K562 (cell line): ENCODE data around the gene ERLEC1. TPM values are rescaled to one million over a fixed set of nuclear protein-coding genes. Genes with fewer than 3 reads are reported as not detected.

Experiments
- ATAC-seq: fragments of 200-7000 bp; cut with Tn5 transposase; 3 replicates; pipeline ENCODE4 v1.9.1; 2020; ENCODE audit warnings: moderate library complexity
- BruUV-seq: library from RNA; stranded (reverse); fragments of 400-500 nt; replicated peaks from 2 replicates; lab custom pipeline; 2021; lab: Mats Ljungman, UMichigan
- CTCF ChIA-PET: fragments of 300-600 bp; formaldehyde crosslinking; extraction: SDS; loops from one replicate; lab custom pipeline; 2021; ENCODE audit warnings: low intra/inter-chr PET ratio; lab: Yijun Ruan, JAX
- POLR2A ChIA-PET: fragments of 300-600, 350-650 bp; sonication (Branson Sonifier 250); formaldehyde crosslinking; extraction: SDS; loops from one replicate; lab custom pipeline; 2021; ENCODE audit warnings: antibody characterized with exemption, inconsistent platforms; lab: Yijun Ruan, JAX
- DNase-seq, 4 experiments: peaks; one replicate each; pipeline versions ENCODE4 v3.0.0 to v3.0.0-alpha.2; 2011 to 2018; ENCODE audit warnings: low spot score in 3 of 4, mixed read lengths in 3 of 4; ENCODE audit errors: extremely low read depth in 1 of 4
- FAIRE-seq: peaks from 2 replicates; lab custom pipeline; 2011; peaks lifted over from hg19 to GRCh38; lab: Jason Lieb, UNC
- H2AFZ ChIP-seq: 2 replicates; pipeline ENCODE4 v1.6.0; 2011; ENCODE audit warnings: low read depth, low read length, control low read depth, inconsistent platforms
- H3K27ac ChIP-seq: fragments of 200-600 bp; 3 replicates; pipeline ENCODE4 v1.8.0; 2011; ENCODE audit warnings: low read depth, mild to moderate bottlenecking, control low read depth, inconsistent platforms, low read length, moderate library complexity, mixed read lengths; ENCODE audit errors: extremely low read depth
- H3K27me3 ChIP-seq, 2 experiments: fragments of 300-600 bp in 1 of 2; 2 replicates in 1 of 2; 3 replicates in 1 of 2; pipeline versions ENCODE4 v1.6.0 to v1.8.0; 2011; ENCODE audit warnings: inconsistent platforms in 2 of 2, low read length in 2 of 2, mild to moderate bottlenecking in 1 of 2, mixed read lengths in 1 of 2, moderate library complexity in 1 of 2; ENCODE audit not compliant: control insufficient read depth in 2 of 2, insufficient read depth in 2 of 2
- H3K36me3 ChIP-seq: fragments of 300-600 bp; 3 replicates; pipeline ENCODE4 v1.8.0; 2011; ENCODE audit warnings: mild to moderate bottlenecking, low read length, inconsistent platforms; ENCODE audit not compliant: control insufficient read depth, insufficient read depth
- H3K4me1 ChIP-seq, 2 experiments: fragments of 200-600 bp in 1 of 2; replicated peaks in 1 of 2; 2 replicates in 1 of 2; 3 replicates in 1 of 2; pipeline versions ENCODE4 v1.5.1 to v1.8.0; 2011; ENCODE audit warnings: inconsistent platforms in 2 of 2, low read length in 2 of 2, mild to moderate bottlenecking in 1 of 2, mixed read lengths in 1 of 2, moderate library complexity in 1 of 2; ENCODE audit not compliant: control insufficient read depth in 2 of 2, insufficient read depth in 2 of 2
- H3K4me2 ChIP-seq: 2 replicates; pipeline ENCODE4 v1.6.1; 2011; ENCODE audit warnings: low read length, control low read depth, inconsistent platforms, mixed read lengths; ENCODE audit not compliant: insufficient read depth
- H3K4me3 ChIP-seq: fragments of 200-600 bp; sonication (generic), shearing (Covaris generic); 2 replicates; pipeline ENCODE4 v1.5.1; 2016; ENCODE audit warnings: control low read depth, inconsistent platforms
- H3K79me2 ChIP-seq: fragments of 200-600 bp; 3 replicates; pipeline ENCODE4 v1.8.0; 2011; ENCODE audit warnings: low read length, inconsistent platforms; ENCODE audit not compliant: control insufficient read depth, insufficient read depth
- H3K9ac ChIP-seq, 2 experiments: 2 replicates each; pipeline versions ENCODE4 v1.6.0 to v1.6.1; 2011; ENCODE audit warnings: low read depth in 2 of 2, low read length in 2 of 2, control low read depth in 1 of 2, inconsistent platforms in 1 of 2, mild to moderate bottlenecking in 1 of 2, mixed read lengths in 1 of 2; ENCODE audit not compliant: insufficient read depth in 1 of 2
- H3K9me1 ChIP-seq: one replicate; pipeline ENCODE4 v1.6.0; 2011; ENCODE audit warnings: inconsistent platforms, mild to moderate bottlenecking, low read length, moderate library complexity; ENCODE audit not compliant: control insufficient read depth, insufficient read depth
- H3K9me3 ChIP-seq: replicated peaks from 2 replicates; pipeline ENCODE4 v1.5.1; 2011; ENCODE audit warnings: low read depth, low read length, inconsistent platforms; ENCODE audit not compliant: control insufficient read depth, insufficient read depth
- H4K20me1 ChIP-seq: replicated peaks from 2 replicates; pipeline ENCODE4 v1.6.1; 2011; ENCODE audit warnings: low read length, inconsistent platforms, mixed read lengths; ENCODE audit not compliant: control insufficient read depth, insufficient read depth
- RAD21 ChIP-seq, 2 experiments: fragments of 250-450 bp in 1 of 2; fragments of 450-650 bp in 1 of 2; sonication (Bioruptor Pico) in 1 of 2; formaldehyde crosslinking in 1 of 2; IDR thresholded peaks in 1 of 2; conservative IDR thresholded peaks in 1 of 2; 2 replicates each; pipeline versions ENCODE4 v1.4.0 to v1.8.0; 2020 to 2022; ENCODE audit warnings: mild to moderate bottlenecking in 2 of 2, moderate library complexity in 1 of 2
- SMAD2 ChIP-seq: fragments of 150-350 bp; IDR thresholded peaks from 2 replicates; pipeline ENCODE4 v1.6.1; 2014; ENCODE audit warnings: low read depth, mild to moderate bottlenecking, low read length
- SMARCE1 ChIP-seq: fragments of 450-650 bp; IDR thresholded peaks from 2 replicates; pipeline ENCODE4 v1.7.1; 2016; ENCODE audit warnings: mild to moderate bottlenecking
- TCF7 ChIP-seq: sonication (generic); IDR thresholded peaks from 2 replicates; pipeline ENCODE4 v1.6.1; 2016; ENCODE audit warnings: antibody characterized with exemption, borderline replicate concordance
- XRCC4 ChIP-seq: IDR thresholded peaks from one replicate; pipeline ENCODE4 v1.6.1; 2011; ENCODE audit not compliant: insufficient read depth, insufficient read length; ENCODE audit errors: extremely low read depth
- ZNF408 ChIP-seq: fragments of 250-450 bp; sonication (Bioruptor Pico); IDR thresholded peaks from 2 replicates; pipeline ENCODE4 v1.4.0; 2020; ENCODE audit warnings: low read depth, mild to moderate bottlenecking, moderate library complexity
- ZNF77 ChIP-seq: fragments of 250-450 bp; sonication (Bioruptor Pico); IDR thresholded peaks from 2 replicates; pipeline ENCODE4 v1.5.0; 2020
- WGBS: fragments of 100-300 bp; shearing (Covaris generic); methylation state at CpG from one replicate; pipeline ENCODE4 v1.1.6; 2016; ENCODE audit warnings: low coverage, mixed read lengths; ENCODE audit not compliant: insufficient coverage; ENCODE audit errors: missing lambda C conversion rate; 5-methylcytosine and 5-hydroxymethylcytosine counted together
- in situ Hi-C: fragments of 300-500 bp; cut with MboI; formaldehyde crosslinking; loops from 4 replicates; pipeline ENCODE4 v1.15.0; 2018; ENCODE audit warnings: inconsistent platforms, mixed read lengths
- intact Hi-C: fragments of 100-400 bp; cut with micrococcal nuclease; formaldehyde crosslinking; loops from 2 replicates; pipeline ENCODE4 v1.14.2; 2022
- polyA plus RNA-seq, 8 experiments: library from polyadenylated mRNA; depleted of rRNA in 4 of 8; stranded (reverse) in 5 of 8; unstranded in 3 of 8; fragments of >200 nt; fragmentation: Nextera tagmentation in 2 of 8; fragmentation: Illumina TruSeq in 1 of 8; extraction: Ambion mirVana in 2 of 8; extraction: Trizol in 1 of 8; gene quantifications; 2 replicates each; pipeline versions ENCODE4 v1.2.1 to v1.2.3, GENCODE V29; 2011 to 2014; ENCODE audit warnings: inconsistent platforms in 1 of 8, missing spikeins in 1 of 8
- total RNA-seq, 7 experiments: library from RNA; depleted of rRNA in 6 of 7; stranded (reverse); fragments of >200 nt in 6 of 7; fragmentation: Illumina TruSeq in 2 of 7; extraction: Trizol in 2 of 7; gene quantifications; 2 replicates each; pipeline versions ENCODE4 v1.2.1 to v1.2.3, GENCODE V29; 2011 to 2021; ENCODE audit warnings: low replicate concordance in 1 of 7
- TF ChIP-seq, protein P1 (sequence below): fragments of 450-650 bp; IDR thresholded peaks from 2 replicates; pipeline ENCODE4 v1.6.1; 2016; ENCODE audit warnings: low read depth, mild to moderate bottlenecking, moderate library complexity
- TF ChIP-seq, protein P2 (sequence below): IDR thresholded peaks from 2 replicates; pipeline ENCODE4 v1.6.1; 2016; ENCODE audit warnings: missing genetic modification characterization, missing compliant biosample characterization
- TF ChIP-seq, protein P3 (sequence below): fragments of 250-450 bp; sonication (Bioruptor Pico); IDR thresholded peaks from 2 replicates; pipeline ENCODE4 v1.4.0; 2020; ENCODE audit warnings: borderline replicate concordance
- TF ChIP-seq, protein P4 (sequence below), 2 experiments: fragments of 150-350 bp in 1 of 2; IDR thresholded peaks; 2 replicates each; pipeline ENCODE4 v1.6.1; 2012 to 2016; ENCODE audit warnings: low read depth in 2 of 2, low read length in 2 of 2, mild to moderate bottlenecking in 1 of 2, moderate library complexity in 1 of 2

Gene ERLEC1
- total and polyA plus RNA-seq, 9 of the 15 experiments (the other 6 are each of a cell fraction or from before 2014, with no cell fraction given), result 12.0 to 41.6 (median 30.6) TPM

DNA sequence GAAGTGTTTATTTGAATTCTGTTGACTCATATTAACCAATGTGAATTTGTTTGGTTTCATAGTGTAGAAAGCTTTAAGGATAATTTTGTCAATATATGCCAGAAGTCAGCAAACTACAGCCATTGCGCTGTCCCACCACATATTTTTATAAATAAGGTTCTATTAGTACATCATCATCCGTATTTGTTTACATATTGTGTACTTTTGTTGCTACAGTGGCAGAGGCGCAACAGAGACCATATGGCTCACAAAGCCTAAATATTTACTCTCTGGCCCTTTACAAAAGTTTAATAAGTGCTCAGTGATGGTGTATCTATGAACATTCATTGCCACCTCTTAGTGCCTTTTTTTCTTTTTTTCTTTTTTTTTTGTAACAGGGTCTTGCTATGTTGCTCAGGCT is 6.4 kb downstream of the ERLEC1 start:
- no peak overlapping the region for H3K9ac ChIP-seq

More for the DNA sequence above, 6.4 kb downstream of the ERLEC1 start:
- CTCF ChIA-PET, result no interaction called here
- H3K4me1 ChIP-seq, result no peaks in the 10 kb centered on the region; a peak in 1 of 5 replicates
- in situ Hi-C loops, result no loop called here
- no peaks in the 10 kb centered on the region for H3K27me3 ChIP-seq
- TF ChIP-seq, protein P1, sequence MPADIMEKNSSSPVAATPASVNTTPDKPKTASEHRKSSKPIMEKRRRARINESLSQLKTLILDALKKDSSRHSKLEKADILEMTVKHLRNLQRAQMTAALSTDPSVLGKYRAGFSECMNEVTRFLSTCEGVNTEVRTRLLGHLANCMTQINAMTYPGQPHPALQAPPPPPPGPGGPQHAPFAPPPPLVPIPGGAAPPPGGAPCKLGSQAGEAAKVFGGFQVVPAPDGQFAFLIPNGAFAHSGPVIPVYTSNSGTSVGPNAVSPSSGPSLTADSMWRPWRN, result no peak
- TF ChIP-seq, protein P2, sequence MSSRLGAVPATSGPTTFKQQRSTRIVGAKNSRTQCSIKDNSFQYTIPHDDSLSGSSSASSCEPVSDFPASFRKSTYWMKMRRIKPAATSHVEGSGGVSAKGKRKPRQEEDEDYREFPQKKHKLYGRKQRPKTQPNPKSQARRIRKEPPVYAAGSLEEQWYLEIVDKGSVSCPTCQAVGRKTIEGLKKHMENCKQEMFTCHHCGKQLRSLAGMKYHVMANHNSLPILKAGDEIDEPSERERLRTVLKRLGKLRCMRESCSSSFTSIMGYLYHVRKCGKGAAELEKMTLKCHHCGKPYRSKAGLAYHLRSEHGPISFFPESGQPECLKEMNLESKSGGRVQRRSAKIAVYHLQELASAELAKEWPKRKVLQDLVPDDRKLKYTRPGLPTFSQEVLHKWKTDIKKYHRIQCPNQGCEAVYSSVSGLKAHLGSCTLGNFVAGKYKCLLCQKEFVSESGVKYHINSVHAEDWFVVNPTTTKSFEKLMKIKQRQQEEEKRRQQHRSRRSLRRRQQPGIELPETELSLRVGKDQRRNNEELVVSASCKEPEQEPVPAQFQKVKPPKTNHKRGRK (tag), result no peak
- TF ChIP-seq SMARCE1, result no peak
- TF ChIP-seq, protein P3, sequence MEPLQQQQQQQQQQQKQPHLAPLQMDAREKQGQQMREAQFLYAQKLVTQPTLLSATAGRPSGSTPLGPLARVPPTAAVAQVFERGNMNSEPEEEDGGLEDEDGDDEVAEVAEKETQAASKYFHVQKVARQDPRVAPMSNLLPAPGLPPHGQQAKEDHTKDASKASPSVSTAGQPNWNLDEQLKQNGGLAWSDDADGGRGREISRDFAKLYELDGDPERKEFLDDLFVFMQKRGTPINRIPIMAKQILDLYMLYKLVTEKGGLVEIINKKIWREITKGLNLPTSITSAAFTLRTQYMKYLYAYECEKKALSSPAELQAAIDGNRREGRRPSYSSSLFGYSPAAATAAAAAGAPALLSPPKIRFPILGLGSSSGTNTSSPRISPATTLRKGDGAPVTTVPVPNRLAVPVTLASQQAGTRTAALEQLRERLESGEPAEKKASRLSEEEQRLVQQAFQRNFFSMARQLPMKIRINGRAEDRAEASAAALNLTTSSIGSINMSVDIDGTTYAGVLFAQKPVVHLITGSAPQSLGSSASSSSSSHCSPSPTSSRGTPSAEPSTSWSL (CRISPR knock-in tag), result no peak
- TF ChIP-seq TCF7, result no peak
- no peak for TF ChIP-seq RAD21 (CRISPR knock-in tag; conservative IDR thresholded peaks at IDR 0.05 in 1 of 2, IDR thresholded peaks at IDR 0.05 in 1 of 2)
- no peak for TF ChIP-seq ZNF408
- no peak for TF ChIP-seq XRCC4
- TF ChIP-seq ZNF77 (CRISPR knock-in tag), result no peak
- TF ChIP-seq SMAD2, result no peak
- TF ChIP-seq, protein P4, sequence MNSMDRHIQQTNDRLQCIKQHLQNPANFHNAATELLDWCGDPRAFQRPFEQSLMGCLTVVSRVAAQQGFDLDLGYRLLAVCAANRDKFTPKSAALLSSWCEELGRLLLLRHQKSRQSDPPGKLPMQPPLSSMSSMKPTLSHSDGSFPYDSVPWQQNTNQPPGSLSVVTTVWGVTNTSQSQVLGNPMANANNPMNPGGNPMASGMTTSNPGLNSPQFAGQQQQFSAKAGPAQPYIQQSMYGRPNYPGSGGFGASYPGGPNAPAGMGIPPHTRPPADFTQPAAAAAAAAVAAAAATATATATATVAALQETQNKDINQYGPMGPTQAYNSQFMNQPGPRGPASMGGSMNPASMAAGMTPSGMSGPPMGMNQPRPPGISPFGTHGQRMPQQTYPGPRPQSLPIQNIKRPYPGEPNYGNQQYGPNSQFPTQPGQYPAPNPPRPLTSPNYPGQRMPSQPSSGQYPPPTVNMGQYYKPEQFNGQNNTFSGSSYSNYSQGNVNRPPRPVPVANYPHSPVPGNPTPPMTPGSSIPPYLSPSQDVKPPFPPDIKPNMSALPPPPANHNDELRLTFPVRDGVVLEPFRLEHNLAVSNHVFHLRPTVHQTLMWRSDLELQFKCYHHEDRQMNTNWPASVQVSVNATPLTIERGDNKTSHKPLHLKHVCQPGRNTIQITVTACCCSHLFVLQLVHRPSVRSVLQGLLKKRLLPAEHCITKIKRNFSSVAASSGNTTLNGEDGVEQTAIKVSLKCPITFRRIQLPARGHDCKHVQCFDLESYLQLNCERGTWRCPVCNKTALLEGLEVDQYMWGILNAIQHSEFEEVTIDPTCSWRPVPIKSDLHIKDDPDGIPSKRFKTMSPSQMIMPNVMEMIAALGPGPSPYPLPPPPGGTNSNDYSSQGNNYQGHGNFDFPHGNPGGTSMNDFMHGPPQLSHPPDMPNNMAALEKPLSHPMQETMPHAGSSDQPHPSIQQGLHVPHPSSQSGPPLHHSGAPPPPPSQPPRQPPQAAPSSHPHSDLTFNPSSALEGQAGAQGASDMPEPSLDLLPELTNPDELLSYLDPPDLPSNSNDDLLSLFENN (IDR thresholded peaks at IDR 0.05; ENCODE audit: low read depth in 2 of 2, low read length in 2 of 2), result no peak
- FAIRE-seq (no peak), DNase-seq (no peak), ATAC-seq (no peak)
- no TSS peak for BruUV-seq
- H3K4me2 ChIP-seq, result no peak overlapping the region
- H3K9me1 ChIP-seq, result no peaks in the 10 kb centered on the region
- no peaks in the 10 kb centered on the region for H4K20me1 ChIP-seq
- POLR2A ChIA-PET, result no interaction called here
- H2AFZ ChIP-seq, result no peak overlapping the region
- H3K79me2 ChIP-seq, result peaks cover 41% of the 10 kb centered on the region
- H3K27ac ChIP-seq, result no peak overlapping the region
- intact Hi-C loops, result no loop called here
- H3K9me3 ChIP-seq, result no peaks in the 10 kb centered on the region
- H3K36me3 ChIP-seq, result peaks cover 25% of the 10 kb centered on the region; the same call in 2 of the 3 replicates
- 100% methylated on average over 3 of the region's 3 CpGs for WGBS
- no peak overlapping the region for H3K4me3 ChIP-seq
